ENCODE data around the gene PCMT1. TPM values are rescaled to one million over a fixed set of nuclear protein-coding genes. Genes with fewer than 3 reads are reported as not detected.
A peak's percentile ranks its signal among the peaks of the same experiment; 100 is the strongest.

The PCMT1 gene
- total and polyA plus RNA-seq, 2 of the 13 experiments (the other 11 are each of a cell fraction or from before 2014, with no cell fraction given) = 112 to 169 TPM

- TF ChIP-seq ZBTB39 (CRISPR knock-in tag; IDR thresholded peaks at IDR 0.05) (no peak), ZFP41 (CRISPR knock-in tag; IDR thresholded peaks at IDR 0.05; ENCODE audit: borderline replicate concordance) (peak; percentile 67; the same call in 1 of the 2 replicates), ZNF546 (CRISPR knock-in tag; conservative IDR thresholded peaks at IDR 0.05) (peak; percentile 83; the same call in 1 of the 2 replicates), ZSCAN20 (CRISPR knock-in tag; IDR thresholded peaks at IDR 0.05; ENCODE audit: borderline replicate concordance) (no peak), ZNF510 (CRISPR knock-in tag; IDR thresholded peaks at IDR 0.05; ENCODE audit: low read depth) (0 out of 2 replicates have a peak, but pooled peaks have one; percentile 60), ZNF280B (CRISPR knock-in tag; IDR thresholded peaks at IDR 0.05; ENCODE audit: borderline replicate concordance) (no peak), PTBP1 (IDR thresholded peaks at IDR 0.05; ENCODE audit: low read depth, low read length, poor library complexity, severe bottlenecking) (peak; percentile 40), SOX6 (IDR thresholded peaks at IDR 0.05) (no peak), SOX6 (CRISPR knock-in tag; IDR thresholded peaks at IDR 0.05) (0 out of 2 replicates have a peak, but pooled peaks have one; percentile 23), SKI (IDR thresholded peaks at IDR 0.05; ENCODE audit: partially characterized antibody) (peak; percentile 50), ZFP1 (CRISPR knock-in tag; IDR thresholded peaks at IDR 0.05) (no peak), NAIF1 (CRISPR knock-in tag; IDR thresholded peaks at IDR 0.05; ENCODE audit: borderline replicate concordance) (no peak; the same call in 1 of the 2 replicates), ZNF235 (CRISPR knock-in tag; IDR thresholded peaks at IDR 0.05; ENCODE audit: borderline replicate concordance) (peak; percentile 87; the same call in 1 of the 2 replicates), MYPOP (CRISPR knock-in tag; IDR thresholded peaks at IDR 0.05) (peak; percentile 81; the same call in 1 of the 2 replicates), CCAR2 (optimal IDR thresholded peaks at IDR 0.05; ENCODE audit: low read depth, low read length) (no peak), THAP11 (CRISPR knock-in tag; IDR thresholded peaks at IDR 0.05) (peak; percentile 78), ZNF614 (CRISPR knock-in tag; IDR thresholded peaks at IDR 0.05; ENCODE audit: borderline replicate concordance) (no peak), PAF1 (CRISPR knock-in tag; IDR thresholded peaks at IDR 0.05) (no peak), TIGD3 (CRISPR knock-in tag; IDR thresholded peaks at IDR 0.05; ENCODE audit: borderline replicate concordance) (no peak), ESRRA (CRISPR knock-in tag; IDR thresholded peaks at IDR 0.05; ENCODE audit: low read depth) (no peak; the same call in none of the 2 replicates), ZNF703 (CRISPR knock-in tag; IDR thresholded peaks at IDR 0.05; ENCODE audit: borderline replicate concordance) (no peak; the same call in 1 of the 2 replicates), HNRNPK (IDR thresholded peaks at IDR 0.05; ENCODE audit: low read depth, low read length, poor library complexity, severe bottlenecking) (no peak)
- TF ChIP-seq, protein P1, sequence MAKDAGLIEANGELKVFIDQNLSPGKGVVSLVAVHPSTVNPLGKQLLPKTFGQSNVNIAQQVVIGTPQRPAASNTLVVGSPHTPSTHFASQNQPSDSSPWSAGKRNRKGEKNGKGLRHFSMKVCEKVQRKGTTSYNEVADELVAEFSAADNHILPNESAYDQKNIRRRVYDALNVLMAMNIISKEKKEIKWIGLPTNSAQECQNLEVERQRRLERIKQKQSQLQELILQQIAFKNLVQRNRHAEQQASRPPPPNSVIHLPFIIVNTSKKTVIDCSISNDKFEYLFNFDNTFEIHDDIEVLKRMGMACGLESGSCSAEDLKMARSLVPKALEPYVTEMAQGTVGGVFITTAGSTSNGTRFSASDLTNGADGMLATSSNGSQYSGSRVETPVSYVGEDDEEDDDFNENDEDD (CRISPR knock-in tag; IDR thresholded peaks at IDR 0.05; ENCODE audit: borderline replicate concordance) = peak; percentile 92; the same call in 1 of the 2 replicates
Observed at GRCh38 chr6:149749594-149750135, at the start of gene PCMT1 (continued).
